Cardiac septum (tissue), 1 donor: ENCODE results near the gene TUBB. TPM values are rescaled to one million over a fixed set of nuclear protein-coding genes. Genes with fewer than 3 reads are reported as not detected.
A peak's percentile ranks its signal among the peaks of the same experiment; 100 is the strongest.

ENCODE experiments used
- DNase-seq: peaks from one replicate; pipeline ENCODE4 v3.0.0-alpha.2; 2020; ENCODE audit warnings: low spot score
- intact Hi-C: fragments of 100-400 bp; cut with DNase I; formaldehyde crosslinking; loops from one replicate; pipeline ENCODE4 v1.14.0; 2022
- total RNA-seq: library from RNA; stranded (reverse); fragmentation: NEBNext Ultra II Directional; extraction: Animal tissue kit (Norgen Biotek cat#: 25700); gene quantifications from one replicate; pipeline ENCODE4 v1.2.1, GENCODE V29; 2021
- donor health status: DM: no; HTN: no; CAD: no.

TUBB gene
- total RNA-seq, 1 donor from 2014 or later = 215 TPM

DNA sequence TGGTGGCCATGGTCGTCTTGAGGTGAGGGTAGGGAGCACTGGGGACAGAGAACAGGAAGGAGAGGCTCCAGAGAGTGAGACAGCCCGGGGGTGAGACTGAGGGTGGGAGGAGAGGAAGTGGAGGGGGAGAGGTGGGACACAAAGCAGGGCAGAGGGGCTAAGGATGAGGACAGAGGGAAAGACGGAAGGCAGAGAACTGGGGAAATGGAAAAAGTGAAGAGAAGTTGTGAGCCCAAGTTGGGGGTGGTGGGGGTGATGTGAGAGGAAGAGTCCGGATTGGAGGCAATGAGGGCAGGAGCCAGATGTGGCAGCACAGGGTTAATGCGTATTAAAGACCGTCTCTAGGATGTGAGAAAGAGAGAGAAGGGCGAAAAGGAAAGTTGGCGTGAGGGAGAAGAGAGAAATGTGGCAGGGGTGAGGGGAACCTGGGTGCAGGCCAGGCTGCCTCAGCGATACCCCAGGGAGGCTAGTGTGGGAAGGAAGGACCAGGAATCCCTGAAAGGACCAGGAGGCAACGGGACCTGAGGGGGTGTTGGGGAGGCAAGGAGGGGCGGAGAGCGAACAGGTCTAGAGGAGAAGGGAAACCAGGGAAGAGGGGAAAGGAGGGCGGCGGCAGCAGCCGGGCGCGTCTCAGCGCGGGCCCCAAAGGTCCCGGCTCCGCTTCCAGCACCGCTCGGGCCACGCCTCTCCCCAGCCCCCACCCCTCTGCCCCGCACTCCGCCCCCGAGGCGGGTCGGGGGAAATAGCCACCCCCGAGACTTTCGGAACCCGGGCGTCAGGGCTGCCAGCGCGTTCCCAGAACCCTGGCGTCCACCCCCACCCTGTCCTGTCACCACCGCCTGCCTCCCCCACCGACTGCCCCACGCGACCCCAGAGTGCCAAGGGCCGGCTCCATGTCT, 33.9 kb upstream of the TUBB start, which contains the start of gene PPP1R18:
Gene PPP1R18 (minus strand): TSS at position 637 of the 899 bp plus-strand sequence. CDS start 627 bp downstream, at position 10.
- peak; percentile 96 for DNase-seq
- intact Hi-C loops = loop anchor here (2.0 to 5.0 kb wide), 2 partner anchors 57 to 69 kb away; partner anchors contain the start of genes FLOT1, MRPS18B and PPP1R10

GRCh38 chr6:30686908-30687658, 33.1 kb upstream of the TUBB start:
- intact Hi-C loops = loop anchor here (1.0 to 5.0 kb wide), 4 partner anchors 30 to 70 kb away; partner anchors contain the start of genes FLOT1, MDC1, MRPS18B and PPP1R10
- DNase-seq = peak; percentile 99

- no peak for DNase-seq
- intact Hi-C loops = loop anchor here (1.0 to 5.0 kb wide), 4 partner anchors 29 to 71 kb away; partner anchors contain the start of genes FLOT1, MDC1, MRPS18B and PPP1R10
These were observed 32.3 kb upstream of the TUBB start for GRCh38 chr6:30687659-30688431.

DNA sequence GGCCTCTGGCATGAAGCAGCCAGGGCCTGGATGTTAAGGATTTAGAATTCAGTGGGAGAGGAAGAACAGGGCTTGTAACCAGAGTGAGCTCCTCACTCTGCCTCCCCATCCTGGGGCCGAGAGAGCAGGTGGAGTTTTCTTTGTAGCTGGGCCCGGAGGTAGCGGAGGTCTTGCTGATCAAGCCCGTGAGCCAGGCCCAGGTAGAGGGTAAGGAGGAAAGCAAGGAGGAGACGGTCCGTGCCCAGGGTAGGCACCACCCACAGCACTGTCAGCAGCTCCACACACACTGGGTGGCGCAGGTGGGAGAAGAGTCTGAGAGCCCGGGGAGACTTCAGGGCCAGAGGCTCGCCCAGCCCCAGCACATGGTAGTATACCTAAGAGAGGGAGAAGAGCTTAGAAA, 31.6 kb upstream of the TUBB start:
- intact Hi-C loops = loop anchor here (5.0 kb wide), 1 partner anchor 71 kb away; the partner anchor contains the start of genes MRPS18B and PPP1R10
- DNase-seq = no peak

DNA sequence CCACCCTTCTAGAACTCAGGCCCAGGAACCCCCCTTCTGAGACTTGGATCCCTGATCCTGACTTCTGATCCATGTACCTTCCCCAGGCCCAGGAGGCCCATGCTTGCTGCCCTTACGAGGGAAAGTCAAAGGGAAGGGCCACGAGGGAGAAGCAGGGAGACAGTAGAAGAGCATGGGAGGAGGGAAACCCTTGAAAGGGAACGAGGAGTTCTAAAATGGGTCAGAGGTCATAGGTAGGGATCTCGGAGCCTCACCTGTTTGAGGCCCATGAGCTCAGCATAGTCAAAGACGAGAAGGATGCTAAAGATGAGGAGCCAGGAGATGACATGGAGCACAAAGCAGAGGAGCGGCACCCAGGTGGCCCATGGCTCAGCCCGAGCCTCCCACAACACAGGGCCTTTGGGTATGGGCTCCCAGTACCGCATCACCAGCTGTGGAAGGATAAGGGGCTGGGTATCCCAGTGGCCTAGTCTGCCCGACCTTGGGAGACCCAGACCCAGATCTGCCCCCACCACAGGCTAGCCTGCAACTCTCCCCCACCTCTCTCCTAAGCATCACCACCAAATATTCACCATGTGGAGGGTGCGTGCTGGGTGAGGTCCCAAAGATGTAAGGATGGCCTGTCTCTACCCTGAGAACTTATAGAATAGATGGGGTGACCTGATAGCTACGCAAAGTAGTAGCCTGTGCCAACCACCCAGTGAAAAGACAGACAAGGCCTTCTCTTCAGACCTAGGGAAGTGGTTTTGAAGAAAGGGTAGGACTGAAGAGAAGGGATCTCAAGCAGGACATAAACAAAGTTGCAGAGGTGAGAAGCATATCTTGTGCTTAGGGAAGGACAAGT, 30.9 kb upstream of the TUBB start:
- DNase-seq = no peak
- intact Hi-C loops = loop anchor here (5.0 kb wide), 1 partner anchor 72 kb away; the partner anchor contains the start of genes MRPS18B and PPP1R10

- intact Hi-C loops = loop anchor here (5.0 kb wide), 1 partner anchor 73 kb away; the partner anchor contains the start of genes MRPS18B and PPP1R10
- no peak for DNase-seq
These were observed 30.2 kb upstream of the TUBB start for GRCh38 chr6:30689985-30690384.

GRCh38 chr6:30690403-30691207, 29.5 kb upstream of the TUBB start, which contains the start of gene NRM:
Gene NRM (minus strand): TSS chr6:30690984. CDS start chr6:30690974, 10 bp downstream.
- peak; percentile 94 for DNase-seq
- intact Hi-C loops = no loop called here

GRCh38 chr6:30691208-30691847, 28.8 kb upstream of the TUBB start:
- intact Hi-C loops = no loop called here
- no peak for DNase-seq

- DNase-seq = no peak
These were observed 23.7 kb upstream of the TUBB start for GRCh38 chr6:30696432-30696831.

GRCh38 chr6:30700340-30700739, 19.8 kb upstream of the TUBB start:
- intact Hi-C loops = no loop called here
- no peak for DNase-seq

More at GRCh38 chr6:30696432-30696831, 23.7 kb upstream of the TUBB start:
- intact Hi-C loops = no loop called here

DNA sequence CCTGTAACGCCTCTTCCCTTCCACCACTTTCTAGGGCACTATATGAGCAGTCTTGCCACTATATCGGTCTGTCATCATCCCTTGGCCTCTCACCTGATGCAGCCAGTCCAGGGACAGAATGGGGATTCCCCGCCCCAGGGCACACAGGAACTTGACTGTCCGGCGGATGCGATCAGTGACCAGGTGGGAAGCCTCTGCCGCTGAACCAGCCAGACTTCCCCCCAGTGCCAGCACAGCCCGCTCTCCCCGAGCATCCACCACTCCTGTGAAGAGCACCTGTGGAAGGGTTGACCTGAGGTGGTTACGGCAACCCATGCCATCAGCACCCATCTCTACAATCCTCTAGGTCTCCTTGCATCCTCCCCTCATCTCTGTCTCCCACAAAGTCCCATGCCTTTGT, 17.1 kb upstream of the TUBB start:
- DNase-seq = no peak
- intact Hi-C loops = no loop called here

DNA sequence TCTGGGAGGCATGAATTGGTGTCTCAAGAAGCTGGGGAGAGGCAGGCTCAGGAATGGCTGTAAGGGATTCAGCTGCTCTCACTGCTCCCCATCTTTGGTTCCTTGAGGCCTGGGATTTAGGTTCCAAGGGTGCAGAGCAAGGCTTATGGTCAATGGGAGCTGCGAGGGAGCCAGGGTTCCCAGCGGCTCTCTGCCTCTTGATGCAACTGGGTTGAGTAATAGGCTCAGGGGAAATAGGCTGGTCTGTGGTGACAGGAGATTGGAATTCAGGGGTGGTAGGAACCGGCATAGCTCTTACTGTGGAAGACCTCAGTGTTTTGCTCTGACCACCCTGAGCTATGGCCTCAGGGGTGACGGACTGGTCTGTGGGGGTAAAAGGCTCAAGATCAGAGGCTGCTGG, 16.3 kb upstream of the TUBB start:
- no peak for DNase-seq
- intact Hi-C loops = no loop called here

DNA sequence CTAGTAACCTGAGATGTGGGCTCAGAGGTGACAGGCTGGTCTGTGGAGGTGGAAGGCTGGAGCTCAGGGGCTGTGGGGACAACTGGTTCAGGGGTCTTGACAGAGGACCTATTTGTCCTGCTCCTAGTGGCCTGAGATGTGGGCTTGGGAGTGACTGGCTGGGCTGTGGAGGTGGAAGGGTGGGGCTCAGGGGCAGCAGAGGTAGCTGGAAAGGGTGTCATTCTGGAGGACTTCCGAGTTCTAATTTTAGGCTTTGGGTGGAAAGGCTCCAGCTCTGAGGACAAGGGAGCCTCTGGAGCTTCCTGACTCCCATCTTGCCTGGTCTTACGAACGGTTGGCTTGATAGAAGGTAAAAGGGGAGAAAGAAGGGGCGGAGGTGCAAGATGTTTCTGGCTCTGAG, 14.5 kb upstream of the TUBB start:
- intact Hi-C loops = no loop called here
- DNase-seq = no peak

DNA sequence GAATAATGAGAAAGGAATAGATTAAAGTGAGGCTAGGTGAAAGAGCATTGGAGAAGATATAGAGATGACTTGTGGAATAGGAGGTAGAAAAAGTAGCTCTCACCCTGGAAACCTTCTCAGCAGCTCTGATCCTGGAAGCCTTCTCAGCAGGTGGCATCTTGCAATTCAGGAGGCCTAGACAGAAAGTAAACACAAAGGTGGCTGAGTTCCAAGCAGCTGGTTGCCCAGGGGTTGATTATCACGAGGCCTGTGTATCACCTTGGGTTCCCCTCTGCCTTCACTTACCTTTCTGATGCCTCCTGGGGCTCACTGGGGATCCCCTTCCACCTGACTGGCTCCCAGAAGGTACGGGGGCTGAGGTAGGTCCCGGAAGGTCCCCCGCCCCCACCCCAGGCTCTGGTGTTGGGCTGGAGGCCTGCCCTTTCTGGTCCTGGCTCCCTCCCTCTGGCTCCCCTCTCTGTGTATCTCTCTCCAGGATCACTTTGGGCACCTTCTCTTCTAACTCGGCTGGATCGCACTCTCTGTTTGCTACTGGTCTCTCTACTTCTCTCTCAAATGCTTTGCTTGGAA, 12.8 kb upstream of the TUBB start:
- intact Hi-C loops = no loop called here
- no peak for DNase-seq

DNA sequence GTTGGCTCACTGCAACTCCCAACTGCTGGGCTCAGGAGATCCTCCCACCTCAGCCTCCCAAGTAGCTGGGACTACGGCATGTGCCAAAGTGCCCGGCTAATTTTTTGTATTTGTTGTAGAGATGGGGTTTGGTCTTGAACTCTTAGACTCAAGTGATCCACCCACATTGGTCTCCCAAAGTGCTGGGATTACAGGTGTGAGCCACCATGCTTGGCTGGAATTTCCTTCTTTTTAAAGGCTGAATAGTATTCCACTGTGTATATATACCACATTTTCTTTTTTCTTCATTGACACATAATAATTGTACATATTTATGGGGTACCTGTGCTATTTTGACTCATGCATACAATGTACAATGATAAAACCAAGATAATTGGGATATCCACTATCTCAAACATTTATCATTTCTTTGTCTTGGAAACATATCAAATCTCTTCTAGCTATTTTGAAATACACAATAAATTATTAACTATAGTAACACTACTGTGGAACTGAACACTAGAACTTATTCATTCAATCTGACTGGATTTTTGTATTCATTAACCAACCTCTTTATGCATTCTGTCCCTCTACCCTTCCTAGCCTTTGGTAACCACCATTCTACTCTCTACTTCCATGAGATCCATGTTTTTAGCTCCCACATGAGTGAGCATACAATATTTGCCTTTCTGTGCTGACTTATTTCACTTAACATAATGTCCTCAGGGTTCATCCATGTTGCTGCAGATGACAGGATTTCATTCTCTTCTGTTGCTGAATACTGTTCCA, 10.9 kb upstream of the TUBB start:
- no peak for DNase-seq
- intact Hi-C loops = no loop called here
